ENCODE data around the gene C9orf43. TPM values are rescaled to one million over a fixed set of nuclear protein-coding genes. Genes with fewer than 3 reads are reported as not detected.

Gene C9orf43
- total and polyA plus RNA-seq, 9 of the 15 experiments (the other 6 are each of a cell fraction or from before 2014, with no cell fraction given): 0.21 to 0.58 (median 0.33) TPM

DNA sequence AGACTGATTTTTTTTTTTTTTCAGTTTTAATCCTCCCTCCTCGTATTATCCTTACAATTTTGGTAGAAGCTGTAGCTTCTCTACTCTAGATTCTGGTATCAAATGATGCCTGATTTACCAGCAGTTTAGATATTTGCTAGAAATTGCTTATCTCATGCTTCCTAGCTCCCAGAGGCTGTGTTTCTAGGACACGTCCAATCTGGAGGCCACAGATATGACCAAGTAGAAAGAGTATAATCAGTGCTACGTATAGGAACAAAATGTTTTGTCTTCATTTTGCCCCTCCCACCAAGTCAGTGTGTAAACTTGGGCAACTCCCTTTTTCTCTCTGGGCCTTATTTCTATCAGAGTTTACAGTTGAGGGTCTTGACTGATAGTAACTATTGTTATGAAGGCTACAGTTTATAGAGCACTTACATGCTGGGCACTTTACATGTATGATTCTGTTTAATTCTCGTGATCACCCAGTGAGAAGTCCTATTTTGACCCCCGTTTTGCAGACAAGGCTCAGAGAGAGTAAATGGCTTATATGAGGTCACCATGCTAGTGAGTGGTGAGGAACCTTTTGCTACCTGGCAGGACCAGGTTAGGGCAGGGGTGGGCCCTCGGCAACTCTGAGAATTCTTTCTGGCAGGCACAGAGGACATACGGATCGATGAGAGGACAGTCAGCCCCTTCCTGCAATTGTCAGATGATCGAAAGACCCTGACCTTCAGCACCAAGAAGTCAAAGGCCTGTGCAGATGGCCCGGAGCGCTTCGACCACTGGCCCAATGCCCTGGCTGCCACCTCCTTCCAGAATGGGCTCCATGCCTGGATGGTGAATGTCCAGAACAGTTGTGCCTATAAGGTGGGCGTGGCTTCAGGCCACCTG, 41.3 kb upstream of the C9orf43 start (continued):
- TF ChIP-seq XRCC3 (IDR thresholded peaks at IDR 0.05) (no peak), SMARCE1 (IDR thresholded peaks at IDR 0.05) (peak; percentile 93), TRIM24 (IDR thresholded peaks at IDR 0.05) (peak in 1 of 2 experiments; percentile 77; a peak in 2 of 4 replicates), RBM15 (IDR thresholded peaks at IDR 0.05; ENCODE audit: insufficient read depth, low read length) (no peak), KAT8 (IDR thresholded peaks at IDR 0.05; ENCODE audit: low read depth) (no peak), RBM34 (IDR thresholded peaks at IDR 0.05; ENCODE audit: borderline replicate concordance, insufficient read depth, low read length) (no peak), BRF1 (IDR thresholded peaks at IDR 0.05; ENCODE audit: borderline replicate concordance, extremely low read depth, insufficient read length) (no peak), NRF1 (conservative IDR thresholded peaks at IDR 0.05 in 1 of 2, IDR thresholded peaks at IDR 0.05 in 1 of 2) (peak in 1 of 2 experiments; percentile 39; a peak in 3 of 4 replicates), ZC3H8 (IDR thresholded peaks at IDR 0.05) (no peak), PHF20 (IDR thresholded peaks at IDR 0.05; ENCODE audit: partially characterized antibody) (no peak), TOE1 (IDR thresholded peaks at IDR 0.05; ENCODE audit: borderline replicate concordance) (no peak), TOE1 (CRISPR knock-in tag; IDR thresholded peaks at IDR 0.05; ENCODE audit: borderline replicate concordance, low read depth) (no peak), TEAD2 (tag; IDR thresholded peaks at IDR 0.05) (no peak), GATA2 (CRISPR knock-in tag; IDR thresholded peaks at IDR 0.05) (peak; percentile 86)
- TF ChIP-seq, protein P1, sequence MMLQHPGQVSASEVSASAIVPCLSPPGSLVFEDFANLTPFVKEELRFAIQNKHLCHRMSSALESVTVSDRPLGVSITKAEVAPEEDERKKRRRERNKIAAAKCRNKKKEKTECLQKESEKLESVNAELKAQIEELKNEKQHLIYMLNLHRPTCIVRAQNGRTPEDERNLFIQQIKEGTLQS (IDR thresholded peaks at IDR 0.05): peak; percentile 39; the same call in 1 of the 2 replicates
- TF ChIP-seq, protein P1 (CRISPR knock-in tag; conservative IDR thresholded peaks at IDR 0.05): no peak
- TF ChIP-seq, protein P2, sequence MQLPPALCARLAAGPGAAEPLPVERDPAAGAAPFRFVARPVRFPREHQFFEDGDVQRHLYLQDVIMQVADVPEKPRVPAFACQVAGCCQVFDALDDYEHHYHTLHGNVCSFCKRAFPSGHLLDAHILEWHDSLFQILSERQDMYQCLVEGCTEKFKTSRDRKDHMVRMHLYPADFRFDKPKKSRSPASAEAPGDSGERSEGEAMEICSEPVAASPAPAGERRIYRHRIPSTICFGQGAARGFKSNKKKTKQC (CRISPR knock-in tag; IDR thresholded peaks at IDR 0.05): no peak
- TF ChIP-seq, protein P3, sequence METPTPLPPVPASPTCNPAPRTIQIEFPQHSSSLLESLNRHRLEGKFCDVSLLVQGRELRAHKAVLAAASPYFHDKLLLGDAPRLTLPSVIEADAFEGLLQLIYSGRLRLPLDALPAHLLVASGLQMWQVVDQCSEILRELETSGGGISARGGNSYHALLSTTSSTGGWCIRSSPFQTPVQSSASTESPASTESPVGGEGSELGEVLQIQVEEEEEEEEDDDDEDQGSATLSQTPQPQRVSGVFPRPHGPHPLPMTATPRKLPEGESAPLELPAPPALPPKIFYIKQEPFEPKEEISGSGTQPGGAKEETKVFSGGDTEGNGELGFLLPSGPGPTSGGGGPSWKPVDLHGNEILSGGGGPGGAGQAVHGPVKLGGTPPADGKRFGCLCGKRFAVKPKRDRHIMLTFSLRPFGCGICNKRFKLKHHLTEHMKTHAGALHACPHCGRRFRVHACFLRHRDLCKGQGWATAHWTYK (CRISPR knock-in tag; IDR thresholded peaks at IDR 0.05): no peak
- TF ChIP-seq, protein P4, sequence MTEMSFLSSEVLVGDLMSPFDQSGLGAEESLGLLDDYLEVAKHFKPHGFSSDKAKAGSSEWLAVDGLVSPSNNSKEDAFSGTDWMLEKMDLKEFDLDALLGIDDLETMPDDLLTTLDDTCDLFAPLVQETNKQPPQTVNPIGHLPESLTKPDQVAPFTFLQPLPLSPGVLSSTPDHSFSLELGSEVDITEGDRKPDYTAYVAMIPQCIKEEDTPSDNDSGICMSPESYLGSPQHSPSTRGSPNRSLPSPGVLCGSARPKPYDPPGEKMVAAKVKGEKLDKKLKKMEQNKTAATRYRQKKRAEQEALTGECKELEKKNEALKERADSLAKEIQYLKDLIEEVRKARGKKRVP (CRISPR knock-in tag; IDR thresholded peaks at IDR 0.05): no peak
- TF ChIP-seq, protein P5, sequence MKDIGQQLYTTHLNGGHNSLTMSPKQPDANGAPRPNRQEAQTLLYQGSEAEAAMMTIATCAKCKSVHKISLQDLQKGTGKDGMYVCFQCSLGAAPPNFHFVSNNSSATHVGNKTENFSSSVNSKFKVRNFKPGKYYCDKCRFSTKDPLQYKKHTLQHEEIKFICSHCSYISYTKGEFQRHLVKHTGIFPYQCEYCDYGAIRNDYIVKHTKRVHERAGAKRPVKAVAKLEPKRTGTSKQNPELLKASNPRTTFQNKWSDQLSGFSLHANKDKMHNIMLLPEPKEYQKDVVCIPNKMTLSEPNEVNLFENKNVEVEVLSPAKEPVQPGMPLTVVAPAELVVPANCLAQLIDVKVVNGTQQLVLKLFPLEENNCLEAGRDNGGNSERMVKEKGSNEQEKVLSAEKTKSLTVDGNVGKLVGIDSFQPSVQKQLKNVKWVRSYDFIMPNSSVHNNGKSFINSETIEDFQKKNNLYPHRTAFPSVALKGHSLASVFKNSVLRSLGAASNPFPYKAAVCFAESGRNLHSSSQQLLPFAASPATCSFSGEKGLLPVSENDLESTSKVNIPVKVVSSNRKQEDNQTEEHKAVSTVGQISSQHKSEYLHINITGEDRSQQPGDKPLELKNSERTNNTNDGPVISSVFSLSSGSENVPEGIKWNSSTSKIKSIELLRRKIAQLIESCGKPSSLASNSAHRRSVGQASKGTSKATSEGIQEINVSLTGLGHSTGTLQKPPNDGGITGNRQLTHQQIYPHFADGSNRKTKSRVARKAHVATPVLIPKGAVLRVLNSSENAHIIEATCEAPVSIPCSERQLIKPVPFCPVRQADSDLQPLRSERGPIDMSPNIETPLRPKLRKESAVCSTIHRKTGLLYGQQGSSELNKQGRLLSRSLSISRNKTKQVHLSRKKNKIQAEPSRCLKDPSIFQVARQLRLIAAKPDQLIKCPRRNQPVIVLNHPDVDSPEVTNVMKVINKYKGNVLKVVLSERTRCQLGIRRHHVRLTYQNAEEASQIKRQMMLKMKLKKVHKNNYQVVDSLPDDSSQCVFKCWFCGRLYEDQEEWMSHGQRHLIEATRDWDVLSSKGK (CRISPR knock-in tag; IDR thresholded peaks at IDR 0.05): no peak
